Neuronal stem cell (in vitro differentiated cells): ENCODE results near the gene HILPDA.
"Not testable (repeated sequence)": the region's sequence is repeated elsewhere in the genome, so short reads cannot be mapped to it uniquely, and the experiment has no call there.

Experiments used
- DNase-seq: peaks from one replicate; pipeline ENCODE4 v3.0.0-alpha.2; 2013; ENCODE audit warnings: low spot score
- H2AFZ ChIP-seq: one replicate; pipeline ENCODE4 v1.6.1; 2013; ENCODE audit warnings: mild to moderate bottlenecking, low read length, inconsistent platforms
- H2AK5ac ChIP-seq: 2 replicates; pipeline ENCODE4 v1.6.1; 2013; ENCODE audit warnings: low read depth, mild to moderate bottlenecking, inconsistent platforms, low read length, moderate library complexity, mixed read lengths
- H2BK120ac ChIP-seq: 2 replicates; pipeline ENCODE4 v1.6.1; 2013; ENCODE audit warnings: low read depth, mild to moderate bottlenecking, inconsistent platforms, low read length, moderate library complexity, mixed read lengths
- H2BK12ac ChIP-seq: one replicate; pipeline ENCODE4 v1.6.1; 2013; ENCODE audit warnings: low read length, inconsistent platforms
- H2BK15ac ChIP-seq: 2 replicates; pipeline ENCODE4 v1.6.1; 2013; ENCODE audit warnings: mild to moderate bottlenecking, low read length, inconsistent platforms, mixed read lengths
- H2BK5ac ChIP-seq: one replicate; pipeline ENCODE4 v1.6.1; 2013; ENCODE audit warnings: inconsistent platforms, mild to moderate bottlenecking, low read length, moderate library complexity
- H3K14ac ChIP-seq: one replicate; pipeline ENCODE4 v1.6.1; 2013; ENCODE audit warnings: low read length, inconsistent platforms
- H3K18ac ChIP-seq: 2 replicates; pipeline ENCODE4 v1.6.1; 2013; ENCODE audit warnings: low read length, inconsistent platforms
- H3K23ac ChIP-seq: 2 replicates; pipeline ENCODE4 v1.6.1; 2013; ENCODE audit warnings: low read depth, mild to moderate bottlenecking, mixed read lengths, low read length, inconsistent platforms; ENCODE audit not compliant: poor library complexity
- H3K27ac ChIP-seq: replicated peaks from 3 replicates; pipeline ENCODE4 v1.5.1; 2013; ENCODE audit warnings: low read length, inconsistent platforms
- H3K27me3 ChIP-seq, 3 experiments: 2 replicates each; pipeline ENCODE4 v1.6.1; 2013; ENCODE audit warnings: low read length in 3 of 3, mild to moderate bottlenecking in 2 of 3, inconsistent platforms in 1 of 3, low read depth in 1 of 3, mixed read lengths in 1 of 3, moderate library complexity in 1 of 3; ENCODE audit not compliant: control insufficient read depth in 3 of 3, insufficient read depth in 3 of 3
- H3K36me3 ChIP-seq, 2 donors: replicated peaks in 1 of 2; 2 replicates each; pipeline ENCODE4 v1.6.1; 2013; ENCODE audit warnings: low read length in 2 of 2; ENCODE audit not compliant: control insufficient read depth in 2 of 2, insufficient read depth in 2 of 2
- H3K4ac ChIP-seq: 2 replicates; pipeline ENCODE4 v1.6.1; 2013; ENCODE audit warnings: inconsistent platforms, mild to moderate bottlenecking, low read length, moderate library complexity
- H3K4me1 ChIP-seq, 2 donors: 1 replicate in 1 of 2; 2 replicates in 1 of 2; pipeline ENCODE4 v1.6.1; 2013; ENCODE audit warnings: low read length in 2 of 2, low read depth in 1 of 2; ENCODE audit not compliant: control insufficient read depth in 2 of 2, insufficient read depth in 1 of 2
- H3K4me2 ChIP-seq: one replicate; pipeline ENCODE4 v1.6.1; 2013; ENCODE audit warnings: mild to moderate bottlenecking, low read length, inconsistent platforms; ENCODE audit not compliant: insufficient read depth, poor library complexity, severe bottlenecking
- H3K4me3 ChIP-seq, 2 donors: 2 replicates each; pipeline ENCODE4 v1.5.1; 2013; ENCODE audit warnings: low read length in 2 of 2, mild to moderate bottlenecking in 2 of 2, inconsistent platforms in 1 of 2, moderate library complexity in 1 of 2
- H3K79me1 ChIP-seq: one replicate; pipeline ENCODE4 v1.6.1; 2013; ENCODE audit warnings: low read depth, mild to moderate bottlenecking, inconsistent platforms, low read length, moderate library complexity
- H3K9ac ChIP-seq: one replicate; pipeline ENCODE4 v1.6.1; 2013; ENCODE audit warnings: mild to moderate bottlenecking, low read depth, low read length, inconsistent platforms; ENCODE audit not compliant: poor library complexity
- H3K9me3 ChIP-seq, 2 donors: replicated peaks in 1 of 2; 2 replicates each; pipeline versions ENCODE3 to v1.6.1; 2013; ENCODE audit warnings: low read length in 2 of 2, mild to moderate bottlenecking in 2 of 2, inconsistent platforms in 1 of 2, low read depth in 1 of 2, mixed read lengths in 1 of 2, moderate library complexity in 1 of 2; ENCODE audit not compliant: control insufficient read depth in 2 of 2, insufficient read depth in 1 of 2
- H4K8ac ChIP-seq: one replicate; pipeline ENCODE4 v1.6.1; 2013; ENCODE audit warnings: low read depth, mild to moderate bottlenecking, inconsistent platforms, low read length, moderate library complexity
- H4K91ac ChIP-seq: one replicate; pipeline ENCODE4 v1.6.1; 2013; ENCODE audit warnings: low read length, low read depth, mild to moderate bottlenecking, inconsistent platforms; ENCODE audit not compliant: poor library complexity
- WGBS, 2 donors: extraction: QIAGEN DNeasy Blood & Tissue Kit; methylation state at CpG; one replicate each; pipeline ENCODE4 v1.1.7; 2013; ENCODE audit warnings: missing lambda C conversion rate in 2 of 2, mixed read lengths in 1 of 2; ENCODE audit not compliant: insufficient read length in 2 of 2, insufficient replicate concordance in 1 of 2; ENCODE audit errors: extremely low coverage in 2 of 2; 5-methylcytosine and 5-hydroxymethylcytosine counted together

HILPDA gene

DNA sequence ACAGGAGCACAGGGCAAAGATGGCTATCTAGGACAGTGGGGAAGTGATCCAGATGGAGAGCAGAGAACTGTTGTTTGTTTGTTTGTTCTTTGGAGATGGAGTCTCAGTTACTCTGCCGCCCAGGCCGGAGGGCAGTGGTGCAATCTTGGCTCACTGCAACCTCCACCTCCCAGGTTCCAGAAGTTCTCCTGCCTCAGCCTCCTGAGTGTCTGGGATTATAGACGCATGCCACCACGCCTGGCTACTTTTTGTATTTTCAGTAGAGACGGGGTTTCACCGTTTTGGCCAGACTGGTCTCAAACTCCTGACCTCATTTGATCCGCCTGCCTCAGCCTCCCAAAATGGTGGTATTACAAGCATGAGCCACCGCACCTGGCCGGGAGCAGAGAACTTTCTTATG lies 41.7 kb downstream of the HILPDA start:
- H3K4ac ChIP-seq = no peak overlapping the region
- no peak for DNase-seq

DNA sequence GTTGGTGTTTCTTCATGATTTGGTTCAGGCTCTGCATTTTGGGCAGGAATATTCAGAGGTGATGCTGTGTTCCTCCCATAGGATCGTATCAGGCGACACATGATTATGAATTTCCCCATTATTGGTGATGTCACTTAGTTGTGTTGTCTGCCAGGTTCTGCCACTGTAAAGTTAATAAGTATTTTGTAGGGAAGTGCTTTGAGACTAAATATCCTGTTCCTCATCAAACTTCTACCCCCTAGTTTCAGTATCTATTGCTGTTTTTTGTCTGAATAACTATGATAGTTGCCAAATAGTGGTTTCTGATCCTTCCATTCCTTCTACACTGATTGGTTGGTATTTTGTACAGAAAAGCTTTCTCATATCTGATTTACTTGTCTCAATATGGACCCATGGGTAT lies 49.7 kb downstream of the HILPDA start:
- H4K91ac ChIP-seq, H2BK5ac ChIP-seq, H2BK120ac ChIP-seq, H3K18ac ChIP-seq, H3K9me3 ChIP-seq, H3K4ac ChIP-seq, H3K9ac ChIP-seq, H2BK12ac ChIP-seq, H3K27me3 ChIP-seq, H4K8ac ChIP-seq, H3K79me1 ChIP-seq, H3K4me3 ChIP-seq, H2BK15ac ChIP-seq, DNase-seq, H3K4me2 ChIP-seq, H2AFZ ChIP-seq, H2AK5ac ChIP-seq, H3K27ac ChIP-seq, H3K4me1 ChIP-seq, H3K14ac ChIP-seq, H3K23ac ChIP-seq: not testable (repeated sequence)
- H3K36me3 ChIP-seq = peaks cover 0 to 22% of the 10 kb centered on the region in 2 donors
- no CpG with 5 or more reads among the region's 2 CpGs for WGBS, 2 donors

More for the DNA sequence above, 41.7 kb downstream of the HILPDA start:
- no peaks in the 10 kb centered on the region for H3K79me1 ChIP-seq
- H3K23ac ChIP-seq = no peak overlapping the region
- H3K27ac ChIP-seq = no peak overlapping the region
- no peaks in the 10 kb centered on the region for H3K4me1 ChIP-seq
- H2AK5ac ChIP-seq = no peak overlapping the region
- no CpG with 5 or more reads among the region's 9 CpGs for WGBS, 2 donors
- no peaks in the 10 kb centered on the region for H3K27me3 ChIP-seq
- H4K91ac ChIP-seq = no peak overlapping the region
- no peak overlapping the region for H3K4me2 ChIP-seq
- H3K36me3 ChIP-seq = peaks cover 9 to 81% of the 10 kb centered on the region in 2 donors
- H2BK15ac ChIP-seq = no peak overlapping the region
- H3K9ac ChIP-seq = no peak overlapping the region
- no peak overlapping the region for H2BK12ac ChIP-seq
- no peaks in the 10 kb centered on the region for H3K9me3 ChIP-seq
- H4K8ac ChIP-seq = no peak overlapping the region
- no peak overlapping the region for H3K4me3 ChIP-seq
- no peak overlapping the region for H2BK120ac ChIP-seq
- H2AFZ ChIP-seq = no peak overlapping the region
- no peak overlapping the region for H2BK5ac ChIP-seq
- no peak overlapping the region for H3K18ac ChIP-seq
- H3K14ac ChIP-seq = no peak overlapping the region

DNA sequence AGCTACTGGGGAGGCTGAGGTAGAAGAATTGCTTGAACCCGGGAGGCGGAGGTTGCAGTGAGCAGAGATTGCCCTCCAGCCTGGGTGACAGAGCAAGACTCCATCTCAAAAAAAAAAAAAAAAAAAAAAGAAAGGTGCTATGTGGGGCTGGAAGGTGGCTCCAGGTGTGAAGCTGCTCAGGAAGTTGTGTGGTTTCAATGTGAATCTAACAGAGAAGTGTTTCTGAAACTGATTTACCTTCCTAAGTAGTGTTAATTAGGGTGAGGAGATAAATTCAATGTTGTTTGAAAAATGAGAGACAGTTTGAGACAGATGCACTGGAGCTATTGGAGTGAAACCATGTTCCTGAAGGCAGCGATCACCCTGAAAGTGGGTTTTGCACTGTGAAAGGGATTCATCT lies 51.1 kb downstream of the HILPDA start:
- not testable (repeated sequence) for H4K91ac ChIP-seq, H3K23ac ChIP-seq, H2BK120ac ChIP-seq, H3K18ac ChIP-seq, H3K4ac ChIP-seq, H4K8ac ChIP-seq, H3K4me2 ChIP-seq, H3K79me1 ChIP-seq, H3K4me1 ChIP-seq, H3K27me3 ChIP-seq, H3K9me3 ChIP-seq, H3K14ac ChIP-seq, H3K9ac ChIP-seq, H2AK5ac ChIP-seq, H2BK15ac ChIP-seq, H3K27ac ChIP-seq, H2AFZ ChIP-seq, H3K4me3 ChIP-seq, H3K36me3 ChIP-seq, H2BK12ac ChIP-seq, DNase-seq, H2BK5ac ChIP-seq
- no CpG with 5 or more reads among the region's 3 CpGs for WGBS, 2 donors

DNA sequence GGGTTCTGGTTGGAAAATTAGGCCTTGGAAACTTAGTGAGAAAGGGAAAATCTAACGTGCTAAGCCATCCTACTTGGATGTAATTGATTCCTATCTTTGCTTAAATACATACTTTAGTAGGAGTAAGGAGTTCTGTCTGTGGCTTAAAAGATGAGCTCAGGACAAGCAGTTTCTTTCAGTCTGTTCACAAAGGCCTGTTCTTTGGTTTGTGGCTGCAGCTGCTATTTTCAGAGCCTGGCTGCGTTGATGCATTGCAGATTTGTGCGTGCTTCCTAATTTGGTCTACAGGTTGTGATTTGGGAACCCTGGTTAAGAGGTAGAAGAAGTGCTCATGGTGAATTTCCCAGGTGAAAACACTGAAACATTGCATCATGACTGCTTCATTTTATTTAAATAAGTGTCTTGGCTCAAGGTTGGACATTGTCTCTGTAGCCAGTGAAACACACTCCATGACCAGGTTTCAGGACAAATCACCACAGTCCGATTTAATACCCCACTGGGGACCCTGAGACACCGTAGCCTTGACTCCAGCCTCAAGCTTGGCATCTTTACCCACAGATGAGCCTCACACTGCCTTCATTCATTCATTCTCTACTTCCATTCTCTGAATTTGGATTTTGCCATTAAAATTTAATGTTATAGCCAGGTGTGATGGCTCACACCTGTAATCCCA lies 51.8 kb downstream of the HILPDA start:
- not testable (repeated sequence) for H3K27ac ChIP-seq, H2BK15ac ChIP-seq, H2AK5ac ChIP-seq, H3K23ac ChIP-seq, H3K4ac ChIP-seq, H3K9ac ChIP-seq, H3K18ac ChIP-seq, H3K4me3 ChIP-seq, DNase-seq, H3K79me1 ChIP-seq, H2AFZ ChIP-seq, H3K27me3 ChIP-seq, H2BK12ac ChIP-seq, H4K91ac ChIP-seq, H3K36me3 ChIP-seq, H2BK5ac ChIP-seq, H3K14ac ChIP-seq, H2BK120ac ChIP-seq, H3K9me3 ChIP-seq, H3K4me1 ChIP-seq, H3K4me2 ChIP-seq, H4K8ac ChIP-seq
- no CpG with 5 or more reads among the region's 5 CpGs for WGBS, 2 donors
